CD4-positive, alpha-beta memory T cell (primary cell): Measurements from ENCODE around the gene BTN1A1. TPM values are rescaled to one million over a fixed set of nuclear protein-coding genes. Genes with fewer than 3 reads are reported as not detected.
"Not testable (repeated sequence)": the region's sequence is repeated elsewhere in the genome, so short reads cannot be mapped to it uniquely, and the experiment has no call there.

Experiments
- CTCF ChIA-PET: fragments of 350-600 bp; sonication (Branson Sonifier 250); formaldehyde crosslinking; loops from one replicate; lab custom pipeline; 2021; ENCODE audit warnings: inconsistent platforms; ENCODE audit not compliant: partially characterized antibody; lab: Charles Lee
- POLR2A ChIA-PET: fragments of 350-600 bp; sonication (Branson Sonifier 250); formaldehyde crosslinking; loops from one replicate; lab custom pipeline; 2021; ENCODE audit not compliant: partially characterized antibody; lab: Charles Lee
- DNase-seq, 5 donors: peaks; one replicate each; pipeline versions ENCODE4 v3.0.0 to v3.0.0-alpha.2; 2020 to 2022; ENCODE audit warnings: mixed read lengths in 1 of 5
- H3K27ac ChIP-seq: one replicate; pipeline ENCODE4 v1.7.0; 2013; ENCODE audit warnings: low read depth, low read length
- H3K27me3 ChIP-seq: 2 replicates; pipeline ENCODE4 v1.7.0; 2013; ENCODE audit warnings: mild to moderate bottlenecking, low read length, moderate library complexity; ENCODE audit not compliant: insufficient read depth
- H3K36me3 ChIP-seq: 2 replicates; pipeline ENCODE4 v1.7.0; 2013; ENCODE audit warnings: mild to moderate bottlenecking, low read length, moderate library complexity; ENCODE audit not compliant: insufficient read depth
- H3K4me1 ChIP-seq: 2 replicates; pipeline ENCODE4 v1.7.0; 2013; ENCODE audit warnings: mild to moderate bottlenecking, low read length, moderate library complexity; ENCODE audit not compliant: insufficient read depth
- H3K4me3 ChIP-seq, 2 donors: one replicate each; pipeline ENCODE4 v1.7.0; 2013; ENCODE audit warnings: low read length in 2 of 2, mild to moderate bottlenecking in 1 of 2
- H3K9me3 ChIP-seq, 2 donors: one replicate each; pipeline ENCODE4 v1.7.0; 2013; ENCODE audit warnings: low read length in 2 of 2, control low read depth in 1 of 2; ENCODE audit not compliant: control insufficient read depth in 1 of 2
- H3K27ac Mint-ChIP-seq, 7 donors: one replicate each; pipeline ENCODE4 v1.8.0; 2020 to 2021; ENCODE audit warnings: mixed read lengths in 7 of 7, mild to moderate bottlenecking in 6 of 7, inconsistent platforms in 3 of 7, moderate library complexity in 3 of 7
- H3K27me3 Mint-ChIP-seq, 2 donors: one replicate each; pipeline ENCODE4 v1.8.0; 2020 to 2021; ENCODE audit warnings: mixed read lengths in 2 of 2
- H3K36me3 Mint-ChIP-seq, 2 donors: one replicate each; pipeline ENCODE4 v1.8.0; 2020 to 2021; ENCODE audit warnings: mixed read lengths in 2 of 2, inconsistent platforms in 1 of 2, mild to moderate bottlenecking in 1 of 2
- H3K4me1 Mint-ChIP-seq, 4 donors: one replicate each; pipeline ENCODE4 v1.8.0; 2020 to 2021; ENCODE audit warnings: mixed read lengths in 4 of 4, mild to moderate bottlenecking in 1 of 4
- H3K4me3 Mint-ChIP-seq, 8 donors: one replicate each; pipeline ENCODE4 v1.8.0; 2020 to 2021; ENCODE audit warnings: mixed read lengths in 8 of 8, mild to moderate bottlenecking in 7 of 8, moderate library complexity in 6 of 8, inconsistent platforms in 3 of 8
- H3K9me3 Mint-ChIP-seq, 8 donors: one replicate each; pipeline ENCODE4 v1.8.0; 2020 to 2021; ENCODE audit warnings: mixed read lengths in 8 of 8, mild to moderate bottlenecking in 5 of 8, inconsistent platforms in 3 of 8, moderate library complexity in 1 of 8
- intact Hi-C: fragments of 100-400 bp; cut with micrococcal nuclease; formaldehyde crosslinking; loops from one replicate; pipeline ENCODE4 v1.15.1; 2023
- polyA plus RNA-seq, 2 donors: library from polyadenylated mRNA; unstranded; fragments of 300-500 nt; fragmentation: Illumina TruSeq; gene quantifications; one replicate each; pipeline ENCODE4 v1.2.3, GENCODE V29; 2021
- total RNA-seq, 2 experiments: library from RNA; stranded (reverse); gene quantifications; one replicate each; pipeline ENCODE4 v1.2.3, GENCODE V29; 2021

BTN1A1 gene
- total and polyA plus RNA-seq, 4 experiments from 2014 or later, result 0.08 TPM; not detected in 3

DNA sequence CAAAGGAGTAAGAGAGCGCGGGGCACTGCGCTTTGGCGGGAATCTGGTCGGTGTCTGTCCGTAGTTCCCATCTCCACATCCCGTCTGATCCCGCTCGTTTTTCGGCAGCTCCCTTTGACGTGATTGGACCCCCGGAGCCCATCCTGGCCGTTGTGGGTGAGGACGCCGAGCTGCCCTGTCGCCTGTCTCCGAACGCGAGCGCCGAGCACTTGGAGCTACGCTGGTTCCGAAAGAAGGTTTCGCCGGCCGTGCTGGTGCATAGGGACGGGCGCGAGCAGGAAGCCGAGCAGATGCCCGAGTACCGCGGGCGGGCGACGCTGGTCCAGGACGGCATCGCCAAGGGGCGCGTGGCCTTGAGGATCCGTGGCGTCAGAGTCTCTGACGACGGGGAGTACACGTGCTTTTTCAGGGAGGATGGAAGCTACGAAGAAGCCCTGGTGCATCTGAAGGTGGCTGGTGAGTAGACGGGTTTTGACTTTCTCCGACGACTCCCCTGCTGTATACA lies 1.4 kb downstream of the BTN1A1 start:
- no peaks in the 10 kb centered on the region for H3K36me3 ChIP-seq
- peak overlapping the region in 5 of 7 donors; percentile 9 to 72 (median 41) for H3K27ac Mint-ChIP-seq
- H3K27me3 Mint-ChIP-seq, result peaks cover 13% of the 10 kb centered on the region in 2 donors
- intact Hi-C loops, result loop anchor here (1.0 kb wide), 1 partner anchor 27 kb away; no protein-coding TSS in a partner anchor
- DNase-seq, result peak; percentile 29 to 56 (median 34)
- peak overlapping the region in 1 of 2 donors; percentile 9 for H3K4me3 ChIP-seq
- peaks cover 10 to 19% (median 13%) of the 10 kb centered on the region in 4 donors for H3K4me1 Mint-ChIP-seq
- CTCF ChIA-PET, result interaction anchor here (1.0 kb wide), 1 partner anchor 27 kb away, joined by 3 read pairs; no protein-coding TSS in a partner anchor
- H3K9me3 Mint-ChIP-seq, result no peaks in the 10 kb centered on the region
- no peak overlapping the region for H3K27ac ChIP-seq
- POLR2A ChIA-PET, result interaction anchor here (0.8 to 4.5 kb wide), 11 partner anchors 9 to 68 kb away, joined by 3 to 27 read pairs (median 3); partner anchors contain the start of genes BTN3A3 and HMGN4
- H3K4me3 Mint-ChIP-seq, result peak overlapping the region; percentile 76 to 88 (median 81)
- peaks cover 13% of the 10 kb centered on the region for H3K27me3 ChIP-seq
- no peaks in the 10 kb centered on the region for H3K36me3 Mint-ChIP-seq
- H3K4me1 ChIP-seq, result peaks cover 13% of the 10 kb centered on the region
- H3K9me3 ChIP-seq, result no peaks in the 10 kb centered on the region

GRCh38 chr6:26502165-26502564 lies 2.1 kb downstream of the BTN1A1 start:
- Histone ChIP-seq H3K27ac (no peak overlapping the region), H3K4me1 (peaks cover 13% of the 10 kb centered on the region), H3K36me3 (no peaks in the 10 kb centered on the region), H3K4me3 (no peak overlapping the region), H3K9me3 (no peaks in the 10 kb centered on the region), H3K27me3 (peaks cover 13% of the 10 kb centered on the region)
- peaks cover 10 to 19% (median 13%) of the 10 kb centered on the region in 4 donors for H3K4me1 Mint-ChIP-seq
- no peak for DNase-seq
- H3K27me3 Mint-ChIP-seq, result peaks cover 13% of the 10 kb centered on the region in 2 donors
- ChIA-PET POLR2A (interaction anchor here (1.0 to 4.5 kb wide), 9 partner anchors 8 to 67 kb away, joined by 3 to 27 read pairs (median 4); partner anchors contain the start of gene HMGN4), CTCF (interaction anchor here (1.0 kb wide), 2 partner anchors 26 to 28 kb away, joined by 3 read pairs; no protein-coding TSS in a partner anchor)
- no peaks in the 10 kb centered on the region for H3K36me3 Mint-ChIP-seq
- intact Hi-C loops, result no loop called here
- no peaks in the 10 kb centered on the region for H3K9me3 Mint-ChIP-seq
- peak overlapping the region; percentile 76 to 88 (median 81) for H3K4me3 Mint-ChIP-seq
- peak overlapping the region in 2 of 7 donors; percentile 9 to 25 for H3K27ac Mint-ChIP-seq

- Histone ChIP-seq H3K4me1 (peaks cover 13% of the 10 kb centered on the region), H3K27me3 (peaks cover 13% of the 10 kb centered on the region), H3K36me3 (no peaks in the 10 kb centered on the region), H3K27ac (no peak overlapping the region), H3K9me3 (no peaks in the 10 kb centered on the region), H3K4me3 (no peak overlapping the region)
- intact Hi-C loops, result no loop called here
- Mint-ChIP-seq H3K4me1 (peaks cover 9 to 19% (median 13%) of the 10 kb centered on the region in 4 donors), H3K27ac (no peak overlapping the region), H3K36me3 (no peaks in the 10 kb centered on the region), H3K27me3 (peaks cover 13% of the 10 kb centered on the region in 2 donors), H3K4me3 (no peak overlapping the region), H3K9me3 (no peaks in the 10 kb centered on the region)
- no peak for DNase-seq
- CTCF ChIA-PET, result interaction anchor here (1.0 kb wide), 1 partner anchor 26 kb away, joined by 3 read pairs; no protein-coding TSS in a partner anchor
- POLR2A ChIA-PET, result interaction anchor here (0.6 to 4.5 kb wide), 4 partner anchors 28 to 322 kb away, joined by 3 to 27 read pairs (median 11); partner anchors contain the start of gene HMGN4
These were observed 2.5 kb downstream of the BTN1A1 start for GRCh38 chr6:26502626-26503025.

- POLR2A ChIA-PET, result no interaction called here
- H3K27ac ChIP-seq, result no peak overlapping the region
- H3K4me1 ChIP-seq, result no peaks in the 10 kb centered on the region
- H3K27ac Mint-ChIP-seq, result no peak overlapping the region
- no peak overlapping the region for H3K4me3 Mint-ChIP-seq
- no peaks in the 10 kb centered on the region for H3K9me3 Mint-ChIP-seq
- CTCF ChIA-PET, result no interaction called here
- DNase-seq, result no peak
- H3K27me3 Mint-ChIP-seq, result peaks cover 4 to 6% of the 10 kb centered on the region in 2 donors
- H3K36me3 Mint-ChIP-seq, result no peaks in the 10 kb centered on the region
- H3K4me3 ChIP-seq, result no peak overlapping the region
- no peaks in the 10 kb centered on the region for H3K4me1 Mint-ChIP-seq
- H3K9me3 ChIP-seq, result no peaks in the 10 kb centered on the region
- intact Hi-C loops, result no loop called here
- peaks cover 6% of the 10 kb centered on the region for H3K27me3 ChIP-seq
- no peaks in the 10 kb centered on the region for H3K36me3 ChIP-seq
These were observed 7.6 kb downstream of the BTN1A1 start for GRCh38 chr6:26507658-26508057.

- H3K27ac Mint-ChIP-seq, H3K27ac ChIP-seq, H3K9me3 Mint-ChIP-seq, H3K36me3 ChIP-seq, CTCF ChIA-PET, H3K4me1 Mint-ChIP-seq, H3K4me3 ChIP-seq, intact Hi-C loops, H3K9me3 ChIP-seq, H3K36me3 Mint-ChIP-seq, H3K4me1 ChIP-seq, DNase-seq, H3K4me3 Mint-ChIP-seq, POLR2A ChIA-PET, H3K27me3 Mint-ChIP-seq, H3K27me3 ChIP-seq: not testable (repeated sequence)
These were observed 10.9 kb downstream of the BTN1A1 start for GRCh38 chr6:26511033-26511432.

GRCh38 chr6:26514984-26515383 lies 14.9 kb downstream of the BTN1A1 start:
- ChIA-PET CTCF (no interaction called here), POLR2A (no interaction called here)
- H3K9me3 ChIP-seq, result no peaks in the 10 kb centered on the region
- no peak overlapping the region for H3K27ac ChIP-seq
- Mint-ChIP-seq H3K27me3 (no peaks in the 10 kb centered on the region), H3K27ac (no peak overlapping the region), H3K36me3 (no peaks in the 10 kb centered on the region), H3K9me3 (no peaks in the 10 kb centered on the region), H3K4me1 (peaks cover 0 to 3% (median under 1%) of the 10 kb centered on the region in 4 donors), H3K4me3 (no peak overlapping the region)
- H3K4me1 ChIP-seq, result peaks cover 3% of the 10 kb centered on the region
- H3K4me3 ChIP-seq, result no peak overlapping the region
- intact Hi-C loops, result no loop called here
- no peaks in the 10 kb centered on the region for H3K36me3 ChIP-seq
- no peaks in the 10 kb centered on the region for H3K27me3 ChIP-seq
- DNase-seq, result no peak

DNA sequence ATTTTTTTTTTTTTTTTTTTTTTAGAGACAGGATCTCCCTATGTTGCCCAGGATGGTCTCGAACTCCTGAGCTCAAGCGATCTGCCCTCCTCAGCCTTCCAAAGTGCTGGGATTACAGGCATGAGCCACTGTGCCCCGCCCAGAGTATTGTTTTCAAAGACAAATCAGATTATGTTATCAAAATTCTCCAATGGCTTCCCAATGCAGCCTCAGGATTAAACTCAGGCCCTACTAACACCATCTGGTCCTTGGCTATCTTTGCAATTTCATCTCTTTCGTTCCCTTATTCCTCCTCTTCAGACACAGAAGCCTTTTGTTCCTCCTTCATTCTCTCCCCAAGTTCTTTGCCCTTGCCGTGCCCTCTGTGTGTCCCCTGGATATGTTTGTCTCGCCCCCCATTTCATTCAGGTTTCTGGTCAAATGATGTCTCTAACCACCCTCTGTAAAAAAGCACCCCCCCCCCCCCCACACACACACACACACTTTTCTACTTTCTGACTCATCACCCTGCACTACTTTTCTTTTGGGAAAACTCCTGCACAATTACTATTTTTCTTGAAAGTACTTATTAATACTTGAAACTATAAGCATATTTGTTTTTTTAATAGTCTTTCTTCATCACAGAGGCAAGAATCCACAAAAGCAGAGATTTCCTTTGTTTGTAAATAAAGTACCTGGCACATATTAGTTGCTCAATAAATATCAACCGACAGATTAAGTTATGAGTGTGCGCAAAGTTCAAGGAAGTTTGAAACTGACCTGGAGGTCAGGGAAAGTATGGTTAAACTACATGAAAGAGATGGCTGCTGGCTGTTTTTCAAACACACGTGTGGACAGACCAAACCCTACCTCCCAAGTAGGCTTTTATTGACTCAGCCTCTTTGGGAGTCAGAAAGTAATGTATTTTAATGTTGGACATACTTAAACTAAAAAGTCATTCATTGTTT lies 16.7 kb downstream of the BTN1A1 start:
- Histone ChIP-seq H3K4me1 (peaks cover 8% of the 10 kb centered on the region), H3K4me3 (no peak overlapping the region), H3K27me3 (no peaks in the 10 kb centered on the region), H3K9me3 (no peaks in the 10 kb centered on the region), H3K36me3 (no peaks in the 10 kb centered on the region), H3K27ac (no peak overlapping the region)
- Mint-ChIP-seq H3K4me3 (no peak overlapping the region), H3K27ac (no peak overlapping the region), H3K27me3 (peaks cover 1 to 2% of the 10 kb centered on the region in 2 donors), H3K36me3 (peaks cover 0 to 8% of the 10 kb centered on the region in 2 donors), H3K9me3 (peaks cover 0 to 8% (median 0%) of the 10 kb centered on the region in 8 donors), H3K4me1 (peaks cover 8 to 18% (median 9%) of the 10 kb centered on the region in 4 donors)
- intact Hi-C loops, result no loop called here
- no peak for DNase-seq
- ChIA-PET CTCF (no interaction called here), POLR2A (interaction anchor here (1.4 kb wide), 1 partner anchor 21 kb away, joined by 7 read pairs; the partner anchor contains the start of gene HMGN4)
